HepG2 (cell line): ENCODE results near the gene ATR.

Experiments
- CTCF ChIP-seq: sonication (generic); formaldehyde crosslinking; IDR thresholded peaks from 2 replicates; pipeline ENCODE4 v1.5.0; 2020; ENCODE audit warnings: mild to moderate bottlenecking, missing genetic modification reagents, moderate library complexity
- ZNF510 ChIP-seq: sonication (generic); formaldehyde crosslinking; IDR thresholded peaks from 2 replicates; pipeline ENCODE4 v1.4.0; 2020; ENCODE audit warnings: low read depth, mild to moderate bottlenecking, missing genetic modification reagents
- TF ChIP-seq, protein P1 (sequence below): sonication (generic); formaldehyde crosslinking; IDR thresholded peaks from 2 replicates; pipeline ENCODE4 v1.8.0; 2022; ENCODE audit warnings: missing genetic modification reagents, mild to moderate bottlenecking, moderate library complexity, borderline replicate concordance

DNA sequence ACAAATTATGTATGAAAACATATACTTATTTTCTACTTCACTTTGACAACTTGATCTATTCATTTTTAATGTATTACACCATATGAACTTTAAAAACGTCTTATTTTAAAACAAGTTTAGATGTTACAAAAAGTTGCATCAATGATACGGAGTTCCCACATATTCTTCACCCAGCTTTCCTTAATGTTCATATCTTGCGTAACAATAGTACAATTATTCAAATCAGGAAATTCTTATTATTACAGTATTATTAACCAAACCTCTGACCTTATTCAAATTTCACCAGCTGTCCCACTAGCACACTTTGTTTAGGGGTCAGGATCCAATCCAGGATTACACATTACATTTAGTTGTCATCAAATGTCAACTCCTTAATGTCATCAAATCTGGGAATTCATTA is 117.8 kb downstream of the ATR start:
- no peak for TF ChIP-seq ZNF510 (CRISPR knock-in tag)
- no peak for TF ChIP-seq CTCF (CRISPR knock-in tag)
- TF ChIP-seq, protein P1, sequence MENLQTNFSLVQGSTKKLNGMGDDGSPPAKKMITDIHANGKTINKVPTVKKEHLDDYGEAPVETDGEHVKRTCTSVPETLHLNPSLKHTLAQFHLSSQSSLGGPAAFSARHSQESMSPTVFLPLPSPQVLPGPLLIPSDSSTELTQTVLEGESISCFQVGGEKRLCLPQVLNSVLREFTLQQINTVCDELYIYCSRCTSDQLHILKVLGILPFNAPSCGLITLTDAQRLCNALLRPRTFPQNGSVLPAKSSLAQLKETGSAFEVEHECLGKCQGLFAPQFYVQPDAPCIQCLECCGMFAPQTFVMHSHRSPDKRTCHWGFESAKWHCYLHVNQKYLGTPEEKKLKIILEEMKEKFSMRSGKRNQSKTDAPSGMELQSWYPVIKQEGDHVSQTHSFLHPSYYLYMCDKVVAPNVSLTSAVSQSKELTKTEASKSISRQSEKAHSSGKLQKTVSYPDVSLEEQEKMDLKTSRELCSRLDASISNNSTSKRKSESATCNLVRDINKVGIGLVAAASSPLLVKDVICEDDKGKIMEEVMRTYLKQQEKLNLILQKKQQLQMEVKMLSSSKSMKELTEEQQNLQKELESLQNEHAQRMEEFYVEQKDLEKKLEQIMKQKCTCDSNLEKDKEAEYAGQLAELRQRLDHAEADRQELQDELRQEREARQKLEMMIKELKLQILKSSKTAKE (CRISPR knock-in tag): no peak
